DOHH2 (cell line): ENCODE results near the gene MAP3K5.

Experiments
- H3F3A ChIP-seq: fragments of 200-600 bp; sonication (generic), shearing (Covaris generic); 2 replicates; pipeline ENCODE4 v1.6.0; 2016; ENCODE audit warnings: antibody characterized with exemption, mild to moderate bottlenecking; ENCODE audit not compliant: control insufficient read depth, insufficient read depth
- H3K27ac ChIP-seq: fragments of 200-600 bp; sonication (generic); 2 replicates; pipeline ENCODE4 v1.5.1; 2014; ENCODE audit warnings: low read depth, mild to moderate bottlenecking, low read length, moderate library complexity
- H3K27me3 ChIP-seq: fragments of 200-600 bp; sonication (generic); 2 replicates; pipeline ENCODE4 v1.6.1; 2014; ENCODE audit warnings: mild to moderate bottlenecking, low read length, mixed read lengths; ENCODE audit not compliant: control insufficient read depth
- H3K36me3 ChIP-seq: fragments of 200-600 bp; sonication (generic); 2 replicates; pipeline ENCODE4 v1.6.1; 2014; ENCODE audit warnings: mild to moderate bottlenecking, low read length, moderate library complexity, mixed read lengths; ENCODE audit not compliant: control insufficient read depth
- H3K4me1 ChIP-seq: fragments of 200-600 bp; sonication (generic); 2 replicates; pipeline ENCODE4 v1.6.1; 2014; ENCODE audit warnings: mild to moderate bottlenecking, low read length, mixed read lengths; ENCODE audit not compliant: control insufficient read depth
- H3K4me2 ChIP-seq: fragments of 200-600 bp; sonication (generic); 2 replicates; pipeline ENCODE4 v1.6.0; 2014; ENCODE audit warnings: mild to moderate bottlenecking, low read length, moderate library complexity
- H3K4me3 ChIP-seq: fragments of 200-600 bp; sonication (generic); 2 replicates; pipeline ENCODE4 v1.5.1; 2014; ENCODE audit warnings: mild to moderate bottlenecking, low read length, mixed read lengths
- H3K79me2 ChIP-seq: fragments of 200-600 bp; sonication (generic); 2 replicates; pipeline ENCODE4 v1.6.1; 2014; ENCODE audit warnings: mild to moderate bottlenecking, low read length, mixed read lengths; ENCODE audit not compliant: control insufficient read depth
- H3K9me2 ChIP-seq: fragments of 200-600 bp; sonication (generic); replicated peaks from 2 replicates; pipeline ENCODE4 v1.6.1; 2014; ENCODE audit warnings: mild to moderate bottlenecking, low read length, mixed read lengths; ENCODE audit not compliant: control insufficient read depth
- H3K9me3 ChIP-seq: fragments of 200-600 bp; sonication (generic); 2 replicates; pipeline ENCODE4 v1.6.1; 2014; ENCODE audit warnings: antibody characterized with exemption, low read length, mixed read lengths; ENCODE audit not compliant: control insufficient read depth, insufficient read depth
- H4K20me1 ChIP-seq: fragments of 200-600 bp; sonication (generic); 2 replicates; pipeline ENCODE4 v1.6.0; 2014; ENCODE audit warnings: low read depth, mild to moderate bottlenecking, antibody characterized with exemption, low read length, moderate library complexity; ENCODE audit not compliant: control insufficient read depth, insufficient read depth
- EZH2phosphoT487 ChIP-seq: fragments of 200-600 bp; sonication (generic); IDR thresholded peaks from 2 replicates; pipeline ENCODE4 v1.6.1; 2017; ENCODE audit warnings: borderline replicate concordance, mild to moderate bottlenecking, antibody characterized with exemption, low read length, moderate library complexity, mixed read lengths
- TF ChIP-seq, protein P1 (sequence below): fragments of 200-600 bp; sonication (generic); IDR thresholded peaks from one replicate; pipeline ENCODE4 v1.5.1; 2014; ENCODE audit warnings: antibody characterized with exemption, mild to moderate bottlenecking, low read depth, low read length; ENCODE audit not compliant: poor library complexity, severe bottlenecking

The MAP3K5 gene

DNA sequence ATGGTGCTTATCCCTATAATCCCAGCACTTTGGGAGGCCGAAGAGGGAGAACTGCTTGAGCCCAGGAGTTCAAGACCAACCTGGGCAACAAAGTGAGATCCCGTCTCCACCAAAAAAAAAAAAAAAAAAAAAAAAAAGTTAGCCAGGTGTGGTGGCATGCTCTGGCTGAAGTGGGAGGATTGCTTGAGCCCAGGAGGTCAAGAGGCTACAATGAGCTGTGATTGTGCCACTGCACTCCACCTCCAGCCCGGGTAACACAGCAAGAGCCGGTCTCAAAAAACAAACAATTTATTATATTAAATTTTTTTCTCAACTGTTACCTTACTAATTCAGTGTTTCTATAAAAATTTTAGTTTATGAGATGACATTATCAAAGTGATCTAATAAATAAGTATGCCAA lies 156.7 kb downstream of the MAP3K5 start:
- Histone ChIP-seq H3K9me2 (no peaks in the 10 kb centered on the region), H3K9me3 (no peaks in the 10 kb centered on the region), H3K79me2 (no peaks in the 10 kb centered on the region), H3K27ac (no peak overlapping the region), H3K4me2 (no peak overlapping the region), H4K20me1 (no peaks in the 10 kb centered on the region), H3F3A (no peaks in the 10 kb centered on the region), H3K4me1 (no peaks in the 10 kb centered on the region), H3K4me3 (no peak overlapping the region), H3K27me3 (no peaks in the 10 kb centered on the region), H3K36me3 (no peaks in the 10 kb centered on the region)
- TF ChIP-seq, protein P1, sequence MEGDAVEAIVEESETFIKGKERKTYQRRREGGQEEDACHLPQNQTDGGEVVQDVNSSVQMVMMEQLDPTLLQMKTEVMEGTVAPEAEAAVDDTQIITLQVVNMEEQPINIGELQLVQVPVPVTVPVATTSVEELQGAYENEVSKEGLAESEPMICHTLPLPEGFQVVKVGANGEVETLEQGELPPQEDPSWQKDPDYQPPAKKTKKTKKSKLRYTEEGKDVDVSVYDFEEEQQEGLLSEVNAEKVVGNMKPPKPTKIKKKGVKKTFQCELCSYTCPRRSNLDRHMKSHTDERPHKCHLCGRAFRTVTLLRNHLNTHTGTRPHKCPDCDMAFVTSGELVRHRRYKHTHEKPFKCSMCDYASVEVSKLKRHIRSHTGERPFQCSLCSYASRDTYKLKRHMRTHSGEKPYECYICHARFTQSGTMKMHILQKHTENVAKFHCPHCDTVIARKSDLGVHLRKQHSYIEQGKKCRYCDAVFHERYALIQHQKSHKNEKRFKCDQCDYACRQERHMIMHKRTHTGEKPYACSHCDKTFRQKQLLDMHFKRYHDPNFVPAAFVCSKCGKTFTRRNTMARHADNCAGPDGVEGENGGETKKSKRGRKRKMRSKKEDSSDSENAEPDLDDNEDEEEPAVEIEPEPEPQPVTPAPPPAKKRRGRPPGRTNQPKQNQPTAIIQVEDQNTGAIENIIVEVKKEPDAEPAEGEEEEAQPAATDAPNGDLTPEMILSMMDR: no peak
- no peak for TF ChIP-seq EZH2phosphoT487

DNA sequence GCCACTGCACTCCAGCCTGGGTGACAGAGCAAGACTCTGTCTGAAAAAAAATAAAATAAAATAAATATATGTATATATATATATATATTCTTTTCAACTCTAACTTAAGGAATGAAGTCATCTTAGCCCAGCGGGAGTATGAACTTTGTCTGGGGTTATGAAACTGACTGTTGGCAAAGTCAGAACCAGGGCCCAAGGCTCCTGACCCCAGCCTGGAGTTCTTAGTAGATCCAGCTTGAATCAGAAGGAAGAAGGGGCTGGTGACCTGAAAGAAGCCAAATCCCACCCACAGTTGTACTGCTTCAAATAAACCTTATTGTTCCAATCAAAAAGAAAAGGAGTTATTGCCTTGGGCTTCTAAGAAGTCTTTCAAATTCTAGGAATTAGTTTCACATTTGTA lies 158.9 kb downstream of the MAP3K5 start:
- Histone ChIP-seq H3K79me2 (no peaks in the 10 kb centered on the region), H3K36me3 (no peaks in the 10 kb centered on the region), H3K27ac (no peak overlapping the region), H3K9me3 (no peaks in the 10 kb centered on the region), H3K27me3 (no peaks in the 10 kb centered on the region), H3K9me2 (no peaks in the 10 kb centered on the region), H3K4me1 (no peaks in the 10 kb centered on the region), H3F3A (no peaks in the 10 kb centered on the region), H4K20me1 (no peaks in the 10 kb centered on the region), H3K4me2 (no peak overlapping the region), H3K4me3 (no peak overlapping the region)
- TF ChIP-seq, protein P1: no peak
- no peak for TF ChIP-seq EZH2phosphoT487

DNA sequence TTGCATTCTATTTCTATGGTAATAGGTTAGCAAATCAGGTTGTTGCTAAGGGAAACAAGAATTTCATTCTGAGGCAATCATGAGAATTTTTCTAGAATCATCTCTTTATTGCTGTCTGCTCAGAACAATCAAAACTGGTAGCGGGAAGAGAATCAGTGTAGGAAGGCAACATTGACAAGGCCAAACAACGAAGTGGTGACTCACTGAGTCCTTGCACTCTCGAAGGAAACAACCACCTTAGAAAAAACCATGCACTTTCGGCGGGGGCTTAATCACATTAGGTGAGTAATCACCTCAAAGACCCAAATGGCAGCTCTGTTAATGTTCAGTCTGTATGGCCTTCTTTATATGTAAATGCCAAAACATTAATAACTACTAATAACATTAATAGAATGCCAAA lies 163.3 kb downstream of the MAP3K5 start:
- Histone ChIP-seq H3K27ac (no peak overlapping the region), H4K20me1 (no peaks in the 10 kb centered on the region), H3K9me3 (no peaks in the 10 kb centered on the region), H3K4me1 (no peaks in the 10 kb centered on the region), H3K9me2 (no peaks in the 10 kb centered on the region), H3K4me2 (no peak overlapping the region), H3K4me3 (no peak overlapping the region), H3K36me3 (no peaks in the 10 kb centered on the region), H3F3A (no peaks in the 10 kb centered on the region), H3K79me2 (no peaks in the 10 kb centered on the region), H3K27me3 (no peaks in the 10 kb centered on the region)
- no peak for TF ChIP-seq EZH2phosphoT487
- TF ChIP-seq, protein P1: no peak

- H3K4me1 ChIP-seq: no peaks in the 10 kb centered on the region
- no peaks in the 10 kb centered on the region for H3K36me3 ChIP-seq
- H3K9me2 ChIP-seq: no peaks in the 10 kb centered on the region
- H3K27ac ChIP-seq: no peak overlapping the region
- no peak overlapping the region for H3K4me3 ChIP-seq
- no peaks in the 10 kb centered on the region for H3K9me3 ChIP-seq
- H4K20me1 ChIP-seq: no peaks in the 10 kb centered on the region
- no peak overlapping the region for H3K4me2 ChIP-seq
- H3F3A ChIP-seq: no peaks in the 10 kb centered on the region
- TF ChIP-seq, protein P1: no peak
- TF ChIP-seq EZH2phosphoT487: no peak
- no peaks in the 10 kb centered on the region for H3K27me3 ChIP-seq
- H3K79me2 ChIP-seq: no peaks in the 10 kb centered on the region
Observed at GRCh38 chr6:136627191-136627590, 165.1 kb downstream of the MAP3K5 start.
